GM19468 (cell line): Measurements from ENCODE around the gene C15orf39.
A peak's percentile ranks its signal among the peaks of the same experiment; 100 is the strongest.
"Not testable (repeated sequence)": the region's sequence is repeated elsewhere in the genome, so short reads cannot be mapped to it uniquely, and the experiment has no call there.

ENCODE experiments used
- ATAC-seq: cut with Tn5 transposase; IDR thresholded peaks from one replicate; pipeline ENCODE4 v1.9.1; 2021; ENCODE audit warnings: mild to moderate bottlenecking, moderate library complexity, moderate number of reproducible peaks; ENCODE audit not compliant: unreplicated experiment; ENCODE audit errors: extremely low read depth

C15orf39 gene

GRCh38 chr15:75201616-75202250, at the start of gene C15orf39:
C15orf39 (plus strand) TSS chr15:75201882; CDS start chr15:75206049, 4,167 bp downstream.
- peak; percentile 32 for ATAC-seq

GRCh38 chr15:75152382-75153079, 49.2 kb upstream of the C15orf39 start:
- no peak for ATAC-seq

DNA sequence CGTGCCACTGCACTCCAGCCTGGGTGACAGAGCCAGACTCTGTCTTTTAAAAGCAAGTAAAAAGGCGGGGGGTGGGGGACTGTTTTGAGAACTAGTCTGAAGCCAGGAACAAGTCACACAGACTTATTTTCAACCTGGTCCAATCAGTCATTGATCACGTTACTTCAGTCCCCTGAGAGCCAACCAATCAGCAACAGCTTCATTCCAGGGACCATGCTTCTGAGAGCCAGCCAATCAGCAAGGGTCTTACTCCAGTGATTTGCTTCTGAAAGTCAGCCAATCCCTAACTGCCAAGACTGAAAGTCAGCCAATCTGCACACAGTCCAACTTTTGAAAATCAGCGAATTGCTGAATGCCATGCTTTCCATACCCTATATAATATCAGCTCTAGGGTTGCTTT, 48.6 kb upstream of the C15orf39 start:
- ATAC-seq: no peak

DNA sequence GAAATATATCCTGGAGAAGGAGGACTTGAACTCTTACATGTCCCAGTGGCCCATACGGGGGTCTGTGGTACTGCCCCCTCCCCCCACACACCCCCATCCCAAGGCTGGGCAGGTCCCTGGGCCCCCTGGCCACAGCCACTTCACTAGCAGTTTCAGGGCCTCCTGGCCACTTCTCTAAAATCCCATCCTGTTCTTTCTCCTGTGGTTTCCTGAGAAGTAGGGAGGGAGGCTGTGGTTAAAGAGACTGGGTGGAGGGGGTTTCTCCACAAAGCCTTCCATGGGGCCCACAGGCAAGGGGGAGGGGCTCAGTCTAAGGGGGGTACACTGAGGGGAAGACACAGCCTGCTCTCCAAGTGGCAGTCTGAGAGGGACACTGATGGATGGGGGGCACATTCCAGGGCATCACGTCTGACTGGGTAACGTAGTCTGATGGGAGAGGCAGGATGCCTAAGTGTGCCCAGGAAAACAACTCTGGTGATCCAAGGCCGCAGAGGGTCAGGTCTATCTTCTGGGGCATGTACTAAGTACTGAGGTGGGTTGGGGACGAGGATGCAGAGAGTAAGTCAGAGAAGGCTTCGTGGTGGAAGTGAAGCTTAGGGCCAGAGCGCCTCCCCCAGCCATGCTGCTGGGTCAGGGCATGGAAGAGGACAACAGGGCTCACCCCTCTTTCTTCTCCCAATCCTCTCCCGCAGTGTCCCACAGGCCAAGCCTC, 48.0 kb upstream of the C15orf39 start:
- no peak for ATAC-seq

- ATAC-seq: no peak
Observed at GRCh38 chr15:75154461-75155062, 47.1 kb upstream of the C15orf39 start.

- ATAC-seq: no peak
Observed at GRCh38 chr15:75156326-75157215, 45.1 kb upstream of the C15orf39 start.

DNA sequence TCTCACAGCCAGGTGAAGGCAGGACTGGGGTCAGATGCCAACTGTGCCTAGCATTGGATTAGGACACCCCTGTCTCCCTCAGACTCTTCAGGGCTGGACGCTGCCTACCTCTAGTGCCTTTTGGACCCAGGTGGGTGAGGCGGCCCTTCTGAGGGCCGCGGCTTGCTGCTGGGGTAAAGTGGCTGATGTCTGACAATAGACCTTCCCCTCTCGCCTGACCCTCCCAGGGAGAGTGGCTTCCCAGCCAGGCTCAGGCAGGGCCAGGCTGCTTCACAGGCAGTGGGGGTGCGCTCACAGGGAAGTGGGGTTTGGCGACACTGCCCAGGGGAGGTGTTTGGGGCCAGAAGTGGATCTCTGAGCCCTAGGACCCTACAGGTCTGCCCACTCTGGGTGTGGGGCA, 43.3 kb upstream of the C15orf39 start:
- ATAC-seq: no peak

- ATAC-seq: no peak
Observed at GRCh38 chr15:75159244-75159643, 42.4 kb upstream of the C15orf39 start.

- no peak for ATAC-seq
Observed at GRCh38 chr15:75161106-75161916, 40.4 kb upstream of the C15orf39 start.

- no peak for ATAC-seq
Observed at GRCh38 chr15:75161917-75162414, 39.7 kb upstream of the C15orf39 start.

DNA sequence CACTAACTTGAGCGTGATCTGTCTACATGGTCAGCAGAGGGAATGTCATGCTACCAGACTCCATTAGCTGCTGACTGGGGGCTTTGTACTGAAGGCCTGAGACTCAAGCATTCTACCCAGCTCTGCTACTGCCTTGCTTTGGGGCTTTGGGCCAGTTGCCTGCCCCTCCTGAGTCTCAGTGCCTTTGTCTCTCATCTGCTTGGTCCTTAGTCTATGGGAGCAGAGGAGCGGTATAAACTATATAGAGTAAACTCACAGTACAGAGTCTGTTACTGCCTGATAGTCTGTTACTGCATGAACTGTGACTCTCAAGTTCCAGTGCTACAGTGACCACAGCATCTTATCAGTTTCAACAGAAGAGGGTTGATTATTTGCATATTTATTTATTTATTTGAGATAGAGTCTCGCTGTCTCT, 38.5 kb upstream of the C15orf39 start:
- ATAC-seq: no peak

- ATAC-seq: no peak
Observed at GRCh38 chr15:75164625-75165350, 36.9 kb upstream of the C15orf39 start.

DNA sequence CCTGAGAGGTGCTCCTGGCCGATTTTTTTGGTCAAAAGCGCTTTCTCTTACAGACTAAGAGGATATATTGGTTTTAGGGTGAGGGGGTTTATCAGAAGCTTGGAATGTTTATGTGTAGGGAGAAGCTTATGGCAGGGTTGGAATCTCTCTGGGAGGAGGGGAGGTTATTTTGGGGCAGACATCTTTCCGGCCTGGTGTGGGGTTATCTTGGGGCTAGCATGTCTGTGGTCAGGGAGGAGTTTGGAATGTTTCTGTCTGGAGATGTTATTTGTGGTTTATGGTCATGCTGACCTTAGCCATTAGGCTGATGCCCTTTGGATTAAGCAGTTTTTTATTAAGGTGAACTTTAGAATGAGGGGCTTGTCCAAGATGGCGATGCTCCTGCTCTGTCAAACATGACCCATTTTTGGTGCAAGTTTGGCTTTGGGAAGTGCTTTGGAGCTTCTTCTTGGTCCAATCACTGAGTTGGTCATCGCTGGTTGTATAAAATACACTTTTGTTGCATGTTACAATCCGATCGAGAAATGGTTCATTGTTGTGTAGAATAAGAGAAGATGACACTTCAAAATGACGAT, 35.1 kb upstream of the C15orf39 start:
- not testable (repeated sequence) for ATAC-seq

GRCh38 chr15:75167588-75168350, 33.9 kb upstream of the C15orf39 start:
- ATAC-seq: no peak

DNA sequence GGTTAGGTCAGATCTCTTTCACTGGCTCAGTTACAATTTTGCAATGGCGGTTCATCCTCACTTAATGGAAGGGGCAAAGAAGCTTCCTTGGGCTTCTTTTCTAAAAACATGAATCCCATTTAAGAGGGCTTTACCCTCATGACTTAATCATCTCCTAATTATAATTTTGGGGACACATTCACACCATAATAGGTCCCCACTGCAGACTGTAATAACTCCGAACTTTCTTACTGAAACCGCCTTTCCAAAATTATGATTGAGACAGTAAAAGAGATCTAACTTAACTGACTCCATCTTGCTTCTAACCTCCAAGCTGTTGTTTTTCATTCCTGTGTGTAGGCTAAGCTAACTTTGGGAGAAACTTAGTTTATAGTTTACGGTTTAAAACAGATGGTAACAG, 33.3 kb upstream of the C15orf39 start:
- no peak for ATAC-seq

DNA sequence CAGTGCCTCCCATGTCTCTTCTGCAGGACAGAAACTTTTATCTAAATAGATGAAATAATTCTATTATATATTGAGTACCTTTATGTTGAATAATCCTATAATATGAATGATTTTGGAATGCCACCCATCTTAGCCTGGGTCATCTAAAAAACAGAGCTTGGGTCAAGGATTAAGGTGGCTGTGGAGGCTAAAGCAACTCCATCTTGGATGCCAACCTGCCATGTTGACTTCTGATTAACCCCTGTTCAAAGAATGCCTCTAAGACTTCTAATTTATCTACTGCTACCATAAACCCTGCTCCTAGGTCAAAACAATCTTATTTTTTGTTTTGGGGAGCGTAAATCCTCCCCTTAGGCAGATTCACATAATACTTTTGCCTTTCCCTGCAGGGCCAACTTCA, 31.5 kb upstream of the C15orf39 start:
- ATAC-seq: no peak

DNA sequence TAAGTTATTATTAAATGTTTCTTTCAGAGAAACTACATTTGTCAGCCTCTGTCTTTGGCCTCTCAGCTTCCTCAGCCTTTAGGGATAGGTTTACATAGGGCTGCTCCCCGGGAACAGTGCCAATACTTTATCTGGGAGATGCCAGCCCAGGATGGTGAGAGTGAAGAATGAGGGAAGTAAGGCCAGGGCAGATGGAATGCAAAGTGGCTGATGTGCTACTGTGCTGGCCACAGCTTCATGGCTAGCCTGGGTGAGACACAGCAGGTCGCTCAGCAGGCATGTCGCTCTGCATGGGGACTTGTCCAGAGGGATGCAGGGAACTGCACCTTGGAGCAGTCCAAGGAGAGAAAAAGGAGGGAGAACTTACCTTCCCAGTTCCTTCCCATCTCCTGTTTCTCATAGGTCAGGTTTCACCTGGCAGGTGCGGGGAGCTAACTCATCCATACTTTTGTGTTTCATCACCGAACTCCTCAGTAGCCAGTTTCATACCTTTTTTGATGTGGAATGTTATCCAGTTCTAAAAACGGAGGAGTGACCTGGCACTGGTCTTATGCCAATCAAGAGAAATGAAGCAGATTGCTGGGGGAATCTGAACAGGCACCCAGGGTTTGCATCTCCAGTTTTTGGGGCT, 30.9 kb upstream of the C15orf39 start:
- ATAC-seq: no peak
